HCT116 (cell line): ENCODE data around the gene FBXL7. TPM values are rescaled to one million over a fixed set of nuclear protein-coding genes. Genes with fewer than 3 reads are reported as not detected.

Experiments used
- ATAC-seq: fragments of 200-7000 bp; cut with Tn5 transposase; 2 replicates; pipeline ENCODE4 v1.9.1; 2020; ENCODE audit warnings: mild to moderate bottlenecking, moderate library complexity
- BruUV-seq: library from RNA; stranded (reverse); fragments of 400-500 nt; replicated peaks from 2 replicates; lab custom pipeline; 2021; lab: Mats Ljungman, UMichigan
- CTCF ChIA-PET: fragments of 300-600 bp; sonication (Branson Sonifier 250); formaldehyde crosslinking; loops from one replicate; lab custom pipeline; 2021; ENCODE audit warnings: antibody characterized with exemption; lab: Charles Lee
- POLR2A ChIA-PET: fragments of 300-600, 350-600 bp; sonication (Branson Sonifier 250); formaldehyde crosslinking; loops from one replicate; lab custom pipeline; 2021; ENCODE audit warnings: antibody characterized with exemption; lab: Charles Lee
- RAD21 ChIA-PET, 2 experiments: fragments of 300-600 bp; sonication (Branson Sonifier 250); formaldehyde crosslinking; loops; one replicate each; lab custom pipeline; 2023; ENCODE audit warnings: low total read pairs in 2 of 2; ENCODE audit not compliant: uncharacterized antibody in 2 of 2, unreplicated experiment in 2 of 2, low non-redundant PET in 1 of 2; lab: Charles Lee
- DNase-seq: peaks from one replicate; pipeline ENCODE4 v3.0.0-alpha.2; 2010; ENCODE audit warnings: low read depth, low spot score
- H2AFZ ChIP-seq: fragments of 200-600 bp; shearing (Covaris generic), sonication (generic); 2 replicates; pipeline ENCODE4 v1.6.1; 2017; ENCODE audit warnings: low read depth, mixed run types, mixed read lengths, antibody characterized with exemption, low read length; ENCODE audit not compliant: poor library complexity, severe bottlenecking
- H3K27ac ChIP-seq: 2 replicates; pipeline ENCODE4 v1.5.1; 2012; ENCODE audit warnings: low read depth, low read length
- H3K27me3 ChIP-seq: fragments of 200-600 bp; sonication (generic); 2 replicates; pipeline ENCODE4 v1.6.1; 2016; ENCODE audit warnings: mixed run types, low read length, mixed read lengths; ENCODE audit not compliant: insufficient read depth
- H3K36me3 ChIP-seq, 2 experiments: fragments of 200-500 bp in 1 of 2; fragments of 200-600 bp in 1 of 2; sonication (Bioruptor generic) in 1 of 2; sonication (generic) in 1 of 2; 2 replicates each; pipeline versions ENCODE4 v1.5.1 to v1.6.1; 2014 to 2016; ENCODE audit warnings: low read length in 2 of 2, inconsistent platforms in 1 of 2, mixed read lengths in 1 of 2, mixed run types in 1 of 2; ENCODE audit not compliant: insufficient read depth in 2 of 2, control insufficient read depth in 1 of 2
- H3K4me1 ChIP-seq, 2 experiments: fragments of 200-600 bp in 1 of 2; sonication (generic) in 1 of 2; 2 replicates each; pipeline versions ENCODE4 v1.5.1 to v1.6.1; 2012 to 2017; ENCODE audit warnings: low read length in 2 of 2, inconsistent platforms in 1 of 2, mild to moderate bottlenecking in 1 of 2, mixed read lengths in 1 of 2, mixed run types in 1 of 2, moderate library complexity in 1 of 2; ENCODE audit not compliant: insufficient read depth in 2 of 2, control insufficient read depth in 1 of 2
- H3K4me2 ChIP-seq: fragments of 200-600 bp; sonication (generic); 2 replicates; pipeline ENCODE4 v1.6.1; 2017; ENCODE audit warnings: mixed run types, low read length, mixed read lengths
- H3K4me3 ChIP-seq, 2 experiments: fragments of 200-600 bp in 1 of 2; sonication (generic) in 1 of 2; replicated peaks in 1 of 2; 2 replicates each; pipeline ENCODE4 v1.5.1; 2011 to 2016; ENCODE audit warnings: low read length in 2 of 2, control low read depth in 1 of 2, low read depth in 1 of 2, mild to moderate bottlenecking in 1 of 2, mixed read lengths in 1 of 2, mixed run types in 1 of 2
- H3K79me2 ChIP-seq: fragments of 200-600 bp; sonication (generic); 2 replicates; pipeline ENCODE4 v1.6.1; 2017; ENCODE audit warnings: mild to moderate bottlenecking, mixed run types, low read length, moderate library complexity, mixed read lengths; ENCODE audit not compliant: insufficient read depth
- H3K9ac ChIP-seq: fragments of 200-600 bp; sonication (generic); 2 replicates; pipeline ENCODE4 v1.6.1; 2016; ENCODE audit warnings: low read length, mixed read lengths
- H3K9me2 ChIP-seq: fragments of 200-600 bp; sonication (generic), shearing (Covaris generic); 2 replicates; pipeline ENCODE4 v1.6.1; 2017; ENCODE audit warnings: mixed run types, mild to moderate bottlenecking, moderate library complexity; ENCODE audit not compliant: insufficient read depth
- H3K9me3 ChIP-seq, 2 experiments: fragments of 200-500 bp in 1 of 2; fragments of 200-600 bp in 1 of 2; sonication (Bioruptor generic) in 1 of 2; sonication (generic) in 1 of 2; 2 replicates each; pipeline ENCODE4 v1.6.1; 2014 to 2017; ENCODE audit warnings: low read length in 2 of 2, mixed read lengths in 2 of 2, inconsistent platforms in 1 of 2, low read depth in 1 of 2, mild to moderate bottlenecking in 1 of 2, mixed run types in 1 of 2, moderate library complexity in 1 of 2; ENCODE audit not compliant: control insufficient read depth in 1 of 2, insufficient read depth in 1 of 2
- H4K20me1 ChIP-seq: fragments of 200-600 bp; sonication (generic), shearing (Covaris generic); 2 replicates; pipeline ENCODE4 v1.6.1; 2017; ENCODE audit warnings: mixed run types, mild to moderate bottlenecking, moderate library complexity; ENCODE audit not compliant: insufficient read depth
- ATF3 ChIP-seq: IDR thresholded peaks from 2 replicates; pipeline ENCODE4 v1.6.1; 2012
- CTCF ChIP-seq, 3 experiments: fragments of 200-600 bp in 1 of 3; sonication (generic) in 1 of 3; IDR thresholded peaks in 2 of 3; conservative IDR thresholded peaks in 1 of 3; 2 replicates each; pipeline ENCODE4 v1.5.1; 2012 to 2017; ENCODE audit warnings: low read depth in 2 of 3, low read length in 2 of 3, antibody characterized with exemption in 1 of 3, borderline replicate concordance in 1 of 3, control low read depth in 1 of 3, mild to moderate bottlenecking in 1 of 3, mixed read lengths in 1 of 3, mixed run types in 1 of 3, moderate library complexity in 1 of 3; ENCODE audit not compliant: insufficient read depth in 1 of 3
- ELF1 ChIP-seq: IDR thresholded peaks from 2 replicates; pipeline ENCODE4 v1.6.1; 2012; ENCODE audit warnings: low read depth, borderline replicate concordance
- EZH2phosphoT487 ChIP-seq: fragments of 200-600 bp; IDR thresholded peaks from 2 replicates; pipeline ENCODE4 v1.6.1; 2018; ENCODE audit warnings: antibody characterized with exemption, borderline replicate concordance
- POLR2A ChIP-seq: IDR thresholded peaks from 2 replicates; pipeline ENCODE4 v1.7.0; 2011; ENCODE audit warnings: borderline replicate concordance; ENCODE audit not compliant: insufficient read depth, insufficient read length; ENCODE audit errors: extremely low read depth
- POLR2AphosphoS5 ChIP-seq: IDR thresholded peaks from 2 replicates; pipeline ENCODE4 v1.6.1; 2011; ENCODE audit warnings: mild to moderate bottlenecking, low read depth, low read length, moderate library complexity
- REST ChIP-seq: IDR thresholded peaks from 2 replicates; pipeline ENCODE4 v1.6.1; 2012; ENCODE audit warnings: low read depth
- SIN3A ChIP-seq: IDR thresholded peaks from 2 replicates; pipeline ENCODE4 v1.6.1; 2012; ENCODE audit warnings: low read depth
- SP1 ChIP-seq: IDR thresholded peaks from 2 replicates; pipeline ENCODE4 v1.6.1; 2012; ENCODE audit warnings: low read depth
- ZFX ChIP-seq: fragments of 450-650 bp; IDR thresholded peaks from 2 replicates; pipeline ENCODE4 v1.6.1; 2017
- intact Hi-C: fragments of 100-400 bp; cut with micrococcal nuclease; formaldehyde crosslinking; loops from 2 replicates; pipeline ENCODE4 v1.10.0; 2022
- total RNA-seq: library from RNA; stranded (reverse); gene quantifications from one replicate; pipeline ENCODE4 v1.2.1, GENCODE V29; 2021; ENCODE audit not compliant: unreplicated experiment

The FBXL7 gene
- total RNA-seq, 1 experiment from 2014 or later: 0.05 TPM

- Histone ChIP-seq H3K4me1 (no peaks in the 10 kb centered on the region), H3K36me3 (no peaks in the 10 kb centered on the region)
- BruUV-seq: no TSS peak
- TF ChIP-seq ZFX (no peak), POLR2A (no peak), ELF1 (no peak), EZH2phosphoT487 (no peak), POLR2AphosphoS5 (no peak), SIN3A (no peak), REST (no peak), CTCF (IDR thresholded peaks at IDR 0.05 in 2 of 3, conservative IDR thresholded peaks at IDR 0.05 in 1 of 3; ENCODE audit: borderline replicate concordance in 1 of 3, insufficient read depth in 1 of 3, low read depth in 2 of 3, low read length in 2 of 3) (no peak), ATF3 (no peak), SP1 (no peak)
- TF ChIP-seq, all 23 proteins: peak for 0
- no peaks in the 10 kb centered on the region for H3K9me2 ChIP-seq
- no peaks in the 10 kb centered on the region for H3K79me2 ChIP-seq
- ChIA-PET RAD21 (no interaction called here), POLR2A (no interaction called here), CTCF (no interaction called here)
- no peaks in the 10 kb centered on the region for H4K20me1 ChIP-seq
- ATAC-seq: no peak
- no peak overlapping the region for H2AFZ ChIP-seq
- peaks cover 7 to 18% of the 10 kb centered on the region in 2 experiments; a peak in 2 of 4 replicates for H3K9me3 ChIP-seq
- DNase-seq: no peak
- intact Hi-C loops: no loop called here
- no peaks in the 10 kb centered on the region for H3K27me3 ChIP-seq
- no peak overlapping the region for H3K4me3 ChIP-seq
- no peak overlapping the region for H3K9ac ChIP-seq
- H3K27ac ChIP-seq: no peak overlapping the region
- H3K4me2 ChIP-seq: no peak overlapping the region
Measured at GRCh38 chr5:15852217-15852616, 352.2 kb downstream of the FBXL7 start.
